ENCODE results near the gene SCRN1.

SCRN1 gene

DNA sequence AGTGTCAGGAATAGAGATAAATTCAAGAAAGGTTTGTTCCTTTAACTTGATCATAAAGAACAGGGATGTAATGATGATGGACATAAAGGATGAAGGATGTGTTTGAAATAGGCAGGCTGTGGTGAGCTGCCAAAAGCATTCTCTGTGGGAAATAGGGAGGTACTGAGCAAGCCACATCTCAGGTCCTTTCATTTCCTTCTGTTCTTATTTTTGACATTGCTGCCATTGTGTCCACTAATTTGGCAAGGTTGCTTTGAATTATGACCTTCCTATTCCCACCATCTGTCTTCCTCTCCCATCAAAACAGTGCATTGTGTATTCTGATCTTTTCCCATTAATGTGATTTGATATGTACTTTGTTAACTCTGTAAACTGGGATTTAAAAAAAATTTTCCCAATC, 9.4 kb downstream of the SCRN1 start:
- no peaks in the 10 kb centered on the region for H3K9me2 ChIP-seq (replicated peaks; ENCODE audit: insufficient read depth, low read length)
- H3K9ac ChIP-seq (ENCODE audit: low read length), result no peak overlapping the region
- H3K36me3 ChIP-seq (replicated peaks; ENCODE audit: insufficient read depth, low read length), result no peaks in the 10 kb centered on the region
- H3K9me3 ChIP-seq (replicated peaks; ENCODE audit: insufficient read depth, low read length), result no peaks in the 10 kb centered on the region; the same call in 1 of the 2 replicates
- H4K20me1 ChIP-seq (ENCODE audit: insufficient read depth, low read length), result no peaks in the 10 kb centered on the region
- H3F3A ChIP-seq (ENCODE audit: insufficient read depth, low read length), result no peaks in the 10 kb centered on the region
- H3K4me3 ChIP-seq (ENCODE audit: low read length), result no peak overlapping the region
- H3K27ac ChIP-seq (ENCODE audit: low read length), result no peak overlapping the region
- H3K4me2 ChIP-seq (ENCODE audit: low read depth, low read length), result no peak overlapping the region
- H3K79me2 ChIP-seq (ENCODE audit: low read length), result no peaks in the 10 kb centered on the region
- H3K4me1 ChIP-seq (ENCODE audit: low read length), result no peaks in the 10 kb centered on the region
- no peaks in the 10 kb centered on the region for H3K27me3 ChIP-seq (replicated peaks; ENCODE audit: insufficient read depth, low read length)
- TF ChIP-seq EZH2 (optimal IDR thresholded peaks at IDR 0.05; ENCODE audit: low read depth, low read length) (no peak), EZH2phosphoT487 (IDR thresholded peaks at IDR 0.05; ENCODE audit: low read length) (no peak), CTCF (IDR thresholded peaks at IDR 0.05; ENCODE audit: low read length) (no peak)
- H2AFZ ChIP-seq (ENCODE audit: low read length), result no peak overlapping the region
- no peak for DNase-seq

DNA sequence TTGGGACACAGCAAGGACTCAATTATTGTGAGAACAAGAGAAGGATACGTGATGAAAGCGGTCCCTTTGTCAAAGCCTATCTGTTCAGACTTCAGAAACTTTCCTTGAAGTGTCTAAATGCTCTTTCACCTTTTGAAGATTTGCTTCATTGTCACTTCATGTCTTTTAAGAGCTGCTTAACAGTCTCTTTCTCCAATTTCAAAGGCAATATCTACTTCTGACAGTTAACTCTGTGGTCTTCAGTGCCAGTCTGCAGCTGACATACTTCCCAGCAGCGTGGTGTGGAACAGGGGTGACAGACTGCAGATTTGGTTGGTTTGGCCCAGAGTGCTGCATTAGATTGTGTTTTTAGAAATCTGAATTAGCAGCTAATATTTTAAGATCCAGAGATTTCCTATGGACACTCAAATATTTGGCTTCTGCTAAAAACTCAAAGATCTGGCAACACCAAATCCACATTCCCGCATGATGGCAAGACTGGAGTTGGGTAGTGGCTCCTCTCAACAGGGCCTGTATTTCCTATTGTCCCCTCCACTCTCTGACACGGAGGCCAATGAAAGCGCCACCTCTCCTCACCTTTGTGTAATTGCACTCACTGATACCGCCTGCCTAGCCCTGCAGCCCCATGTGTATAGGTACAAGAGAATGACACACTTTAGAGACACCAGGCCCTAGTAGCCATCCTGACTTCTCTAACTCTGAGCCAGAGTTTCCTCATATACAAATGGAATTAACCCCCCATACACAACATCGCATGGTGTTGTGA, 11.5 kb downstream of the SCRN1 start:
- no peak overlapping the region for H2AFZ ChIP-seq (ENCODE audit: low read length)
- no peak overlapping the region for H3K9ac ChIP-seq (ENCODE audit: low read length)
- no peak overlapping the region for H3K4me3 ChIP-seq (ENCODE audit: low read length)
- no peaks in the 10 kb centered on the region for H3K4me1 ChIP-seq (ENCODE audit: low read length)
- H3K36me3 ChIP-seq (replicated peaks; ENCODE audit: insufficient read depth, low read length), result no peaks in the 10 kb centered on the region
- no peaks in the 10 kb centered on the region for H4K20me1 ChIP-seq (ENCODE audit: insufficient read depth, low read length)
- H3K79me2 ChIP-seq (ENCODE audit: low read length), result no peaks in the 10 kb centered on the region
- no peaks in the 10 kb centered on the region for H3F3A ChIP-seq (ENCODE audit: insufficient read depth, low read length)
- H3K9me3 ChIP-seq (replicated peaks; ENCODE audit: insufficient read depth, low read length), result no peaks in the 10 kb centered on the region; the same call in 1 of the 2 replicates
- TF ChIP-seq EZH2 (optimal IDR thresholded peaks at IDR 0.05; ENCODE audit: low read depth, low read length) (no peak), CTCF (IDR thresholded peaks at IDR 0.05; ENCODE audit: low read length) (no peak), EZH2phosphoT487 (IDR thresholded peaks at IDR 0.05; ENCODE audit: low read length) (no peak)
- no peak for DNase-seq
- no peaks in the 10 kb centered on the region for H3K27me3 ChIP-seq (replicated peaks; ENCODE audit: insufficient read depth, low read length)
- no peak overlapping the region for H3K27ac ChIP-seq (ENCODE audit: low read length)
- H3K4me2 ChIP-seq (ENCODE audit: low read depth, low read length), result no peak overlapping the region
- no peaks in the 10 kb centered on the region for H3K9me2 ChIP-seq (replicated peaks; ENCODE audit: insufficient read depth, low read length)

DNA sequence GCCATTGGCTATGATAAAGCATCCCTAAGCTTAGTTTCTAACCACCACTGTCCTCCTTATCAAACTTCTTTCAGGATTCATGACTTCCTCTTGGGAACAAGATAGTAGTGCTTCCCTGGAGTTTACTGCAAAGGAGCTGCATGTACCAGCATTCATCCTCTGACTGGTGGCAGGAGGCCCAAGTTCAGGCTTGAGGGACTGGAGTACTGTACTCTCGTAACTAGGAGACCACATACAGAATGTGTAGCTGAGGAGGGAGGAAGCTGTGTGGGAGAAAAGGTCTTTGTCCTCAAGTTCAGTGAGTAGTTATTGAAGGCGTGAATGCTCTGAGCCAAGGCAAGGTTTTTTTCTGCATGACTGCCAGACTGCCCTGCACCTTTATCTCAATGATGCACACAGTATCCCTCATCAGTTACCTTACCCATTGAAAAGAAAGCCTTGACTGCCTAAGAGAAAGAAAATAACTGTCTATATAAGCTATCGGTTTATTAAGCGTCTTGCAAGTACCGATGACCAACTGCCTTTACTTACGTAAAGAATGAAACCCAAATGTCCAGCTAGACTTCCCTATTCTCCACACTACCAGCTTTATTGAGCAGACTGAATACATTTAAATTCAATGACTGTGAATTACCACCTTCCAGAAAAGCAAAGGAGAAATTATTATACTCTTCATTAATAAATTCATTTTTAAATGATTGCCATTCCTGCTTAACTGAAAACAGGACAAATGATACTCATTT, 12.8 kb downstream of the SCRN1 start:
- no peaks in the 10 kb centered on the region for H4K20me1 ChIP-seq (ENCODE audit: insufficient read depth, low read length)
- TF ChIP-seq EZH2phosphoT487 (IDR thresholded peaks at IDR 0.05; ENCODE audit: low read length) (no peak), CTCF (IDR thresholded peaks at IDR 0.05; ENCODE audit: low read length) (no peak), EZH2 (optimal IDR thresholded peaks at IDR 0.05; ENCODE audit: low read depth, low read length) (no peak)
- H3K9me2 ChIP-seq (replicated peaks; ENCODE audit: insufficient read depth, low read length), result no peaks in the 10 kb centered on the region
- no peak overlapping the region for H3K9ac ChIP-seq (ENCODE audit: low read length)
- no peak overlapping the region for H3K27ac ChIP-seq (ENCODE audit: low read length)
- H3K27me3 ChIP-seq (replicated peaks; ENCODE audit: insufficient read depth, low read length), result no peaks in the 10 kb centered on the region
- H2AFZ ChIP-seq (ENCODE audit: low read length), result no peak overlapping the region
- no peaks in the 10 kb centered on the region for H3F3A ChIP-seq (ENCODE audit: insufficient read depth, low read length)
- no peaks in the 10 kb centered on the region; the same call in 1 of the 2 replicates for H3K9me3 ChIP-seq (replicated peaks; ENCODE audit: insufficient read depth, low read length)
- no peak overlapping the region for H3K4me2 ChIP-seq (ENCODE audit: low read depth, low read length)
- H3K4me1 ChIP-seq (ENCODE audit: low read length), result no peaks in the 10 kb centered on the region
- DNase-seq, result no peak
- H3K4me3 ChIP-seq (ENCODE audit: low read length), result no peak overlapping the region
- H3K79me2 ChIP-seq (ENCODE audit: low read length), result no peaks in the 10 kb centered on the region
- H3K36me3 ChIP-seq (replicated peaks; ENCODE audit: insufficient read depth, low read length), result no peaks in the 10 kb centered on the region
